Measurements from ENCODE around the gene UNKL.

DNA sequence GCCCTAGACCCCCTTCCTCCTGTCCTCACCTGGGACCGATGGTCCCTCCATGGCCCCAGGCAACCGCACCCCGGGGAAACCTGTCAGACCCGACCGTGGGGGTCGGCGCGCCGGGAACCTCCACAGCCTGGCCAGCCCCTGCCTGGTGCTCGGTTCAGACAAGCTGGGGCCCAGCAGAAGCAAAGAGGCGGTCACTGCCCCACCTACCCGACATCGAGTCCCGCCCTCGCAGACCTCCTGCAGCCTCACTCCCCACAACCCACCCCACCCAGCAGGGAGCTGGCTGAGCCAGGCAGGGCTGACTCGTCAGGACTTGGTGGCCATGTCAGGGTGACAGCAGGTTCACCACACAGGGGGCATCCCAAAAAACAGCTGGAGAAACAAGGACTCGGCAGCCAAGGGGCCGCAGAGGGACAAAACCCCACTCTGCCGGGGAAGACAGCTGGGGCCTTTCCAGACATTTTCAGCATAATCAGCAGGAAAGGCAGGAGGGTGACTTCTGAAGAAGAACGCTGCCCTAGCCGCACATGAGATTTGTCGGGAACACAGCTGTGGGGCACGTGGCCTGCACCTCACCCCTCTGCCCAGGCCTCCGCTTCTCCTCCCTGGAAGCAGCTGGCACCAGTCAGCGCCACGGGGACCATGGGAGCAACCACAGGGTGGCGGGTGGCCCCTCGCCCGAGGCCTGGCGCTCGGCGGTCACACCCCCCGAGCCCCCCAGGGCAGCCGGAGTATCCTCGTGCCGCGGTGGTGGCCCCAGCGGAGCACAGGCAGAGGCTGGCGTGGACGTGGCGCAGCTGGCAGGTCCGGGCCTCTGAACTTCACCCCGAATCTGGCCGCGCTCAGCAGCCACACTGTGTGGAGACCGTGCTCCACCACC is 39.8 kb downstream of the UNKL start:
- TF ChIP-seq CTCF (IDR thresholded peaks at IDR 0.05) (no peak), POLR2A (IDR thresholded peaks at IDR 0.05) (no peak)
